ENCODE data around the gene ADIPOR2.

The ADIPOR2 gene

DNA sequence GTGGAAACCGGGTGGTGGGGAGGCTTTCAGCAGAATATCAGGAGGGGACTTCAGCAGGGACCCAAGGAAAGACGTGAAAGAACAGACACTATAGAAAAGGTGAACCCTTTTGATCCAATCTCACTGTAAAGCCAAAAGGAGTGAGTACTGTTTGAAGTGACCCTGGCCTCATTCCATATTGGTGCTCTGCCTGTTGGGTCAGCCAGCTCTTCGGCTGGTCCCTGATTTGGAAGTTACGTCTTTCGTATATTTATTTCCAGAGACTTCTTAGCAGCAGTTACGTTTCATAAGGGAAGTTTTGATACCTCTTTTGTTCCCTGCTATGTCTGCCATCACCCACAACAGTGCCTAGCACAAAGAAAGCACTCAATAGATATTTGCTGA, 39.9 kb upstream of the ADIPOR2 start:
- TF ChIP-seq FOXP2 (optimal IDR thresholded peaks at IDR 0.05; ENCODE audit: borderline replicate concordance, extremely low read depth, extremely low read length, insufficient read depth) (no peak), SIN3A (IDR thresholded peaks at IDR 0.05; ENCODE audit: borderline replicate concordance, insufficient read depth, low read length) (no peak), POLR2AphosphoS5 (IDR thresholded peaks at IDR 0.05; ENCODE audit: low read depth, low read length) (no peak), TAF1 (IDR thresholded peaks at IDR 0.05; ENCODE audit: borderline replicate concordance, insufficient read depth, low read length) (no peak)
- TF ChIP-seq, protein P1, sequence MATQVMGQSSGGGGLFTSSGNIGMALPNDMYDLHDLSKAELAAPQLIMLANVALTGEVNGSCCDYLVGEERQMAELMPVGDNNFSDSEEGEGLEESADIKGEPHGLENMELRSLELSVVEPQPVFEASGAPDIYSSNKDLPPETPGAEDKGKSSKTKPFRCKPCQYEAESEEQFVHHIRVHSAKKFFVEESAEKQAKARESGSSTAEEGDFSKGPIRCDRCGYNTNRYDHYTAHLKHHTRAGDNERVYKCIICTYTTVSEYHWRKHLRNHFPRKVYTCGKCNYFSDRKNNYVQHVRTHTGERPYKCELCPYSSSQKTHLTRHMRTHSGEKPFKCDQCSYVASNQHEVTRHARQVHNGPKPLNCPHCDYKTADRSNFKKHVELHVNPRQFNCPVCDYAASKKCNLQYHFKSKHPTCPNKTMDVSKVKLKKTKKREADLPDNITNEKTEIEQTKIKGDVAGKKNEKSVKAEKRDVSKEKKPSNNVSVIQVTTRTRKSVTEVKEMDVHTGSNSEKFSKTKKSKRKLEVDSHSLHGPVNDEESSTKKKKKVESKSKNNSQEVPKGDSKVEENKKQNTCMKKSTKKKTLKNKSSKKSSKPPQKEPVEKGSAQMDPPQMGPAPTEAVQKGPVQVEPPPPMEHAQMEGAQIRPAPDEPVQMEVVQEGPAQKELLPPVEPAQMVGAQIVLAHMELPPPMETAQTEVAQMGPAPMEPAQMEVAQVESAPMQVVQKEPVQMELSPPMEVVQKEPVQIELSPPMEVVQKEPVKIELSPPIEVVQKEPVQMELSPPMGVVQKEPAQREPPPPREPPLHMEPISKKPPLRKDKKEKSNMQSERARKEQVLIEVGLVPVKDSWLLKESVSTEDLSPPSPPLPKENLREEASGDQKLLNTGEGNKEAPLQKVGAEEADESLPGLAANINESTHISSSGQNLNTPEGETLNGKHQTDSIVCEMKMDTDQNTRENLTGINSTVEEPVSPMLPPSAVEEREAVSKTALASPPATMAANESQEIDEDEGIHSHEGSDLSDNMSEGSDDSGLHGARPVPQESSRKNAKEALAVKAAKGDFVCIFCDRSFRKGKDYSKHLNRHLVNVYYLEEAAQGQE (IDR thresholded peaks at IDR 0.05; ENCODE audit: insufficient read depth in 1 of 2, low read depth in 2 of 2, low read length in 2 of 2): no peak

DNA sequence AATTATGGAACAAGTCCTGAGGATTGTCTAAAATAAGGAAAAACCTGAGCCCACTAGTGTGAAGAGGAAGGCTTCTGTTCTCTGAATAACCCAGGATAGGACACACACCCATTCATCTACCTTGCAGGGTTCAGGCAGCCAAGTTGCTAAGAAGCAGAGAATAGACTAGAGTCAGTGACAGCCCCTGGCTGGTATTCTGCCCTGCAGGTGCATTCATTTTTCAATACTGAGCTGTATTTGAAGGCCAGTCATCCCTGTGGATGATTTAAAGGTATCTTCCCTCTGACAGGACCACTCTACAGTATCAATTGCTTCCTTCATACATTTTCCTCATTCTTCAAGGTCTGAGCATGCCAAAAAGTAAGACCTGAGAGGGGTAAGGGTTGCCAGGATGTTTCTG, 38.9 kb upstream of the ADIPOR2 start:
- no peak for TF ChIP-seq TAF1 (IDR thresholded peaks at IDR 0.05; ENCODE audit: borderline replicate concordance, insufficient read depth, low read length)
- no peak for TF ChIP-seq FOXP2 (optimal IDR thresholded peaks at IDR 0.05; ENCODE audit: borderline replicate concordance, extremely low read depth, extremely low read length, insufficient read depth)
- TF ChIP-seq, protein P1 (IDR thresholded peaks at IDR 0.05; ENCODE audit: insufficient read depth in 1 of 2, low read depth in 2 of 2, low read length in 2 of 2): no peak
- TF ChIP-seq SIN3A (IDR thresholded peaks at IDR 0.05; ENCODE audit: borderline replicate concordance, insufficient read depth, low read length): no peak
- TF ChIP-seq POLR2AphosphoS5 (IDR thresholded peaks at IDR 0.05; ENCODE audit: low read depth, low read length): no peak

DNA sequence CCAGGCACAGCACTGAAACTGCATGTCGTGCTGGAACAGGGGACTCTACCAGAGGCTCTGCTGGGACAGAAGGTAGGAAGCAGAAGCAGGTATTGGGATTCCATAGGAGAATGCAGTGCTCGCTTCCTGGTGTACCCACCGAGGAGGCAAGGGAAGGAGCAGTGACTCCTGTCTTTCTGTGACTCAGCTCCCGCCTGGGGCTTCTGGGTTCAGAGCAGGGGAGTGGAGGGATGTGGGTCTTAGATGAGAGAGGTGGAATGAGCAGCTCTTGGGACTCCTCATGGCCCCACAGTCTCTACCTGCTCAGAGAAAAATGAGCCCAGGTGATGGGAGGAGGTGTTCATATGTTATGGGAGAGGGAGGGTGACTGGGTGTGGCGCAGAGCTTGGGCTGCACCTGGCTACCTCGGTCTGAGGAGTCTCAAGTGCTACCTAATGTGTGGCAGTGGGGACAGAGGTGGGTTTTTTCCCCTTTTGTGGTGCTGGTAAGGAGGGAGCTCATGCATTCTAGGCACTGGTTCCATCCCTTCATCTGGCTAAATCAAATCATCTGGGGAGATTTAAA, 35.6 kb upstream of the ADIPOR2 start:
- TF ChIP-seq TAF1 (IDR thresholded peaks at IDR 0.05; ENCODE audit: borderline replicate concordance, insufficient read depth, low read length) (no peak), POLR2AphosphoS5 (IDR thresholded peaks at IDR 0.05; ENCODE audit: low read depth, low read length) (no peak), SIN3A (IDR thresholded peaks at IDR 0.05; ENCODE audit: borderline replicate concordance, insufficient read depth, low read length) (no peak), FOXP2 (optimal IDR thresholded peaks at IDR 0.05; ENCODE audit: borderline replicate concordance, extremely low read depth, extremely low read length, insufficient read depth) (no peak)
- TF ChIP-seq, protein P1 (IDR thresholded peaks at IDR 0.05; ENCODE audit: insufficient read depth in 1 of 2, low read depth in 2 of 2, low read length in 2 of 2): no peak

DNA sequence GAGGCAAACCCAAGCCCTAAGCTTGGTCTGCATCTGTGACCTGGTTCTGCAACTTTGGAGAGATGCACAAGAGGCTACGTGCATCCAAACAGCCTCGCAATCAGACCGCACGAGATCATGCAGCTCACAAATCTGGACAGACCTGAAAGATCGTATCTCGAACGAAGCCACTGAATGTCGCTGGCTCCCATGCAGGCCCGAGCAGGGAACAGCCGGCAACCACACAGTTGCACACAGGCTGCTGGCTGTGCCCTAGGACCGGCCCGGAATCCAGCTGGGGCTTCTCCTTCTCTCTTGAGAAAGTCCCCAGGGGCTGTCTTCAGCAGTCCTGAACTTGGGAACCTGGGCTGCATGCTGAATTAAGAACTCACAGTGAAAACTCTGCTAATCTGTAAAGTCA, 34.0 kb upstream of the ADIPOR2 start:
- TF ChIP-seq, protein P1 (IDR thresholded peaks at IDR 0.05; ENCODE audit: insufficient read depth in 1 of 2, low read depth in 2 of 2, low read length in 2 of 2): no peak
- TF ChIP-seq TAF1 (IDR thresholded peaks at IDR 0.05; ENCODE audit: borderline replicate concordance, insufficient read depth, low read length): no peak
- no peak for TF ChIP-seq SIN3A (IDR thresholded peaks at IDR 0.05; ENCODE audit: borderline replicate concordance, insufficient read depth, low read length)
- no peak for TF ChIP-seq FOXP2 (optimal IDR thresholded peaks at IDR 0.05; ENCODE audit: borderline replicate concordance, extremely low read depth, extremely low read length, insufficient read depth)
- no peak for TF ChIP-seq POLR2AphosphoS5 (IDR thresholded peaks at IDR 0.05; ENCODE audit: low read depth, low read length)

DNA sequence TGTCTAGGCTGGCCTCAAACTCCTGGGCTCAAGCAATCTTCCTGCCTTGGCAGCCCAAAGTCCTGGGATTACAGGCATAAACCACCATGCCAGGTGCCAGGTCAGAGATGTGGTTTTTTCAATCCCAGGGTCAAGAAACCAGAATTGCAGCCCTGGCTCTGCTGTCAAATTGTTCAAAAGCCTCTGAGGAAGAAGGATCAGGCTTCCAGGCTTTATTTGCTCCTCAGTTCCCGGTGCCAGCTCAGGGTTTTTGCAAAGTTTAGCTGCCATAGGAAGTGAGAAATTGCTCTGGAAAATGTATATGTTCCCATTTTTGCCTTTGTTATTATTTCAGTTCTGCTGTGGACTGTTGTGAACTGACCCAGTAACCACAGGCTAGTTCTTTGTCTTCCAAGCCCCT, 33.2 kb upstream of the ADIPOR2 start:
- TF ChIP-seq SIN3A (IDR thresholded peaks at IDR 0.05; ENCODE audit: borderline replicate concordance, insufficient read depth, low read length) (no peak), FOXP2 (optimal IDR thresholded peaks at IDR 0.05; ENCODE audit: borderline replicate concordance, extremely low read depth, extremely low read length, insufficient read depth) (no peak)
- TF ChIP-seq, protein P1 (IDR thresholded peaks at IDR 0.05; ENCODE audit: insufficient read depth in 1 of 2, low read depth in 2 of 2, low read length in 2 of 2): no peak

Data from PFSK-1 (cell line).